OCI-LY7 (cell line): Measurements from ENCODE around the gene LAMB3. TPM values are rescaled to one million over a fixed set of nuclear protein-coding genes. Genes with fewer than 3 reads are reported as not detected.

Experiments used
- BruUV-seq: library from RNA; stranded (reverse); fragments of 400-500 nt; replicated peaks from 2 replicates; lab custom pipeline; 2021; lab: Mats Ljungman, UMichigan
- CTCF ChIA-PET: fragments of 300-600 bp; sonication (Branson Sonifier 250); formaldehyde crosslinking; loops from one replicate; lab custom pipeline; 2022; ENCODE audit warnings: antibody characterized with exemption; ENCODE audit not compliant: unreplicated experiment; lab: Charles Lee
- POLR2A ChIA-PET: fragments of 300-600 bp; sonication (Branson Sonifier 250); formaldehyde crosslinking; loops from one replicate; lab custom pipeline; 2022; ENCODE audit warnings: antibody characterized with exemption; lab: Charles Lee
- DNase-seq: peaks from one replicate; pipeline ENCODE4 v3.0.0-alpha.2; 2015; ENCODE audit warnings: low spot score
- H2AFZ ChIP-seq: fragments of 200-600 bp; sonication (generic), shearing (Covaris generic); 2 replicates; pipeline ENCODE4 v1.6.1; 2014; ENCODE audit warnings: mild to moderate bottlenecking, antibody characterized with exemption, low read length, moderate library complexity
- H3K27ac ChIP-seq: fragments of 200-600 bp; sonication (generic); 2 replicates; pipeline ENCODE4 v1.5.1; 2014; ENCODE audit warnings: mixed run types, low read depth, mild to moderate bottlenecking, moderate library complexity, low read length, inconsistent platforms; ENCODE audit not compliant: poor library complexity, severe bottlenecking
- H3K36me3 ChIP-seq: fragments of 200-600 bp; sonication (generic); 2 replicates; pipeline ENCODE4 v1.6.1; 2014; ENCODE audit warnings: mild to moderate bottlenecking, antibody characterized with exemption, low read length, moderate library complexity, mixed read lengths; ENCODE audit not compliant: insufficient read depth
- H3K4me1 ChIP-seq: fragments of 200-600 bp; sonication (generic); 2 replicates; pipeline ENCODE4 v1.5.1; 2014; ENCODE audit warnings: mild to moderate bottlenecking, low read length; ENCODE audit not compliant: insufficient read depth, poor library complexity, severe bottlenecking
- H3K4me2 ChIP-seq: fragments of 200-600 bp; sonication (generic); 2 replicates; pipeline ENCODE4 v1.6.1; 2014; ENCODE audit warnings: mild to moderate bottlenecking, low read length
- H3K4me3 ChIP-seq: fragments of 200-600 bp; sonication (generic); 2 replicates; pipeline ENCODE4 v1.5.1; 2014; ENCODE audit warnings: mild to moderate bottlenecking, low read depth, low read length; ENCODE audit not compliant: poor library complexity, severe bottlenecking
- H3K79me2 ChIP-seq: fragments of 200-600 bp; sonication (generic); 2 replicates; pipeline ENCODE4 v1.6.1; 2016; ENCODE audit warnings: low read depth, mild to moderate bottlenecking, low read length, moderate library complexity, mixed read lengths; ENCODE audit not compliant: insufficient read depth
- H3K9me2 ChIP-seq: fragments of 200-600 bp; sonication (generic); 2 replicates; pipeline ENCODE4 v1.6.1; 2016; ENCODE audit warnings: mild to moderate bottlenecking, low read length, mixed read lengths; ENCODE audit not compliant: insufficient read depth
- H3K9me3 ChIP-seq: fragments of 200-600 bp; sonication (generic); 2 replicates; pipeline ENCODE4 v1.6.1; 2014; ENCODE audit warnings: mild to moderate bottlenecking, mixed run types, low read length, mixed read lengths
- H4K20me1 ChIP-seq: fragments of 200-600 bp; sonication (generic); 2 replicates; pipeline ENCODE4 v1.6.1; 2014; ENCODE audit warnings: mild to moderate bottlenecking, antibody characterized with exemption, low read length, moderate library complexity, mixed read lengths; ENCODE audit not compliant: insufficient read depth
- EZH2phosphoT487 ChIP-seq: fragments of 200-600 bp; sonication (generic); IDR thresholded peaks from 2 replicates; pipeline ENCODE4 v1.6.1; 2018; ENCODE audit warnings: low read depth, borderline replicate concordance, mild to moderate bottlenecking, mixed run types, antibody characterized with exemption, low read length, moderate library complexity, mixed read lengths
- intact Hi-C: fragments of 100-400 bp; cut with micrococcal nuclease; formaldehyde crosslinking; loops from one replicate; pipeline ENCODE4 v1.10.0; 2022; ENCODE audit not compliant: unreplicated experiment
- total RNA-seq, 2 experiments: library from RNA; depleted of rRNA in 1 of 2; stranded (reverse); fragments of >200 nt in 1 of 2; shearing (Covaris generic) in 1 of 2; gene quantifications; 2 replicates each; pipeline ENCODE4 v1.2.3, GENCODE V29; 2014 to 2022
- TF ChIP-seq, protein P1 (sequence below): fragments of 200-600 bp; sonication (generic); conservative IDR thresholded peaks from 2 replicates; pipeline ENCODE4 v1.5.1; 2014; ENCODE audit warnings: mild to moderate bottlenecking, antibody characterized with exemption, low read length, moderate library complexity, mixed read lengths

LAMB3 gene
- total RNA-seq, 2 experiments from 2014 or later: 0.41 to 0.46 TPM

GRCh38 chr1:209633335-209633997 is 18.8 kb downstream of the LAMB3 start:
- DNase-seq: no peak
- no peak overlapping the region for H3K4me3 ChIP-seq
- H3K4me1 ChIP-seq: no peaks in the 10 kb centered on the region
- no peaks in the 10 kb centered on the region for H3K79me2 ChIP-seq
- H2AFZ ChIP-seq: no peak overlapping the region
- H3K27ac ChIP-seq: no peak overlapping the region
- no peaks in the 10 kb centered on the region for H3K9me3 ChIP-seq
- no TSS peak for BruUV-seq
- no peaks in the 10 kb centered on the region for H3K9me2 ChIP-seq
- H4K20me1 ChIP-seq: no peaks in the 10 kb centered on the region
- ChIA-PET CTCF (no interaction called here), POLR2A (interaction anchor here (0.7 to 0.8 kb wide), 2 partner anchors 10 to 203 kb away, joined by 3 read pairs; no protein-coding TSS in a partner anchor)
- intact Hi-C loops: no loop called here
- no peak overlapping the region for H3K4me2 ChIP-seq
- no peaks in the 10 kb centered on the region for H3K36me3 ChIP-seq
- TF ChIP-seq, protein P1, sequence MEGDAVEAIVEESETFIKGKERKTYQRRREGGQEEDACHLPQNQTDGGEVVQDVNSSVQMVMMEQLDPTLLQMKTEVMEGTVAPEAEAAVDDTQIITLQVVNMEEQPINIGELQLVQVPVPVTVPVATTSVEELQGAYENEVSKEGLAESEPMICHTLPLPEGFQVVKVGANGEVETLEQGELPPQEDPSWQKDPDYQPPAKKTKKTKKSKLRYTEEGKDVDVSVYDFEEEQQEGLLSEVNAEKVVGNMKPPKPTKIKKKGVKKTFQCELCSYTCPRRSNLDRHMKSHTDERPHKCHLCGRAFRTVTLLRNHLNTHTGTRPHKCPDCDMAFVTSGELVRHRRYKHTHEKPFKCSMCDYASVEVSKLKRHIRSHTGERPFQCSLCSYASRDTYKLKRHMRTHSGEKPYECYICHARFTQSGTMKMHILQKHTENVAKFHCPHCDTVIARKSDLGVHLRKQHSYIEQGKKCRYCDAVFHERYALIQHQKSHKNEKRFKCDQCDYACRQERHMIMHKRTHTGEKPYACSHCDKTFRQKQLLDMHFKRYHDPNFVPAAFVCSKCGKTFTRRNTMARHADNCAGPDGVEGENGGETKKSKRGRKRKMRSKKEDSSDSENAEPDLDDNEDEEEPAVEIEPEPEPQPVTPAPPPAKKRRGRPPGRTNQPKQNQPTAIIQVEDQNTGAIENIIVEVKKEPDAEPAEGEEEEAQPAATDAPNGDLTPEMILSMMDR: no peak
- TF ChIP-seq EZH2phosphoT487: no peak

- BruUV-seq: no TSS peak
- Histone ChIP-seq H3K79me2 (no peaks in the 10 kb centered on the region), H3K4me3 (no peak overlapping the region), H3K4me2 (no peak overlapping the region), H3K36me3 (no peaks in the 10 kb centered on the region), H3K27ac (no peak overlapping the region), H2AFZ (no peak overlapping the region), H3K4me1 (no peaks in the 10 kb centered on the region), H4K20me1 (no peaks in the 10 kb centered on the region), H3K9me2 (no peaks in the 10 kb centered on the region), H3K9me3 (no peaks in the 10 kb centered on the region)
- no peak for DNase-seq
- CTCF ChIA-PET: interaction anchor here (0.8 kb wide), 1 partner anchor 54 kb away, joined by 3 read pairs; no protein-coding TSS in a partner anchor
- TF ChIP-seq EZH2phosphoT487: no peak
- TF ChIP-seq, protein P1: no peak
- intact Hi-C loops: no loop called here
- POLR2A ChIA-PET: no interaction called here
Observed at GRCh38 chr1:209630383-209631225, 21.6 kb downstream of the LAMB3 start.
